Measurements from ENCODE around the gene RNF168.
A peak's percentile ranks its signal among the peaks of the same experiment; 100 is the strongest.
"Not testable (repeated sequence)": the region's sequence is repeated elsewhere in the genome, so short reads cannot be mapped to it uniquely, and the experiment has no call there.

RNF168 gene

DNA sequence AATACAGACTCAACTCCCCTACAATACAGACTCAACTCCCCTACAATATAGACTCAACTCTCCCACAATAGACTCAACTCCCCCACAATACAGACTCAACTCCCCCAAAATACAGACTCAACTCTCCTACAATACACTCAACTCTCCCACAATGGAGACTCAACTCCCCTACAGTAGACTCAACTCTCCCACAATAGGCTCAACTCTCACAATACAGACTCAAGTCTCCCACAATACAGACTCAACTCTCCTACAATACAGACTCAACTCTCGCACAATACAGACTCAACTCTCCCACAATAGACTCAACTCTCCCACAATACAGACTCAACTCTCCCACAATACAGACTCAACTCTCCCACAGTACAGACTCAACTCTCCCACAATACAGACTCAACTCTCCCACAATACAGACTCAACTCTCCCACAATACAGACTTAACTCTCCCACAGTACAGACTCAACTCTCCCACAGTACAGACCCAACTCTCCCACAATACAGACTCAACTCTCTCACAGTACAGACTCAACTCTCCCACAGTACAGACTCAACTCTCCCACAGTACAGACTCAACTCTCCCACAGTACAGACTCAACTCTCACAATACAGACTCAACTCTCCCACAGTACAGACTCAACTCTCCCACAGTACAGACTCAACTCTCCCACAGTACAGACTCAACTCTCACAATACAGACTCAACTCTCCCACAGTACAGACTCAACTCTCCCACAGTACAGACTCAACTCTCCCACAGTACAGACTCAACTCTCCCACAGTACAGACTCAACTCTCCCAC, 40.7 kb downstream of the RNF168 start:
- DNase-seq: not testable (repeated sequence)

DNA sequence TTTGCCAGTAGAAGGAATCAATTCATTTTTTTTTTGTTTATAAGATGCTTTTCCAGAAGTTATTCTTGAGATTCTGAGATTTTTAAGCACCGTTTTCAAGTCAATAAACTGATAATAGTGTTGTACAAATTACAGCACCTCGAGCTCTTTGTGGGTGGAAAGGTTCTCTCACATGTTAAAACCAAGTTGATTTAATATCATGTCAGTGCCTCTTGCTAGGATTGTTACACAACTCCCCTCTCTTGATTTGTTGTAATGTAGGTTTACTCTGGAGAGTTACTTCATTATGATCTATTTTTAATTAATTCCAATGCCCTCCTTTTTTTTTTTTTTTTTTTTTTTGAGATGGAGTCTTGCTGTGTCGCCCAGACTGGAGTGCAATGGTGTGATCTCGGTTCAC, 45.5 kb downstream of the RNF168 start:
- no peak for DNase-seq

DNA sequence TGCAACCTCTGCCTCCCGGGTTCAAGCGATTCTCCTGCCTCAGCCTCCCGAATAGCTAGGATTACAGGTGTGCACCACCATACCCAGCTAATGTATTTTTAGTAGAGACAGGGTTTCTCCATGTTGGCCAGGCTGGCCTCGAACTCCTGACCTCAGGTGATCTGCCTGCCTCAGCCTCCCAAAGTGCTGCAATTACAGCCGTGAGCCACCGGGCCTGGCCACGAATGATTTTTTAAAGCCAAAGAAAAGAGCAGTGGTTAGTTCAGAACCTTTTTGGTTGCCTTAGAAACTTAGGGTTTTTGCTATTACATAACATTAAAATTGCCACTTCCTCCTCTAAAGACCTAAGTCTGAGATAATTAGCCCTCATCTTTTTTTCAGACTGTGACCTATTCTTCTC, 46.1 kb downstream of the RNF168 start:
- not testable (repeated sequence) for DNase-seq

DNA sequence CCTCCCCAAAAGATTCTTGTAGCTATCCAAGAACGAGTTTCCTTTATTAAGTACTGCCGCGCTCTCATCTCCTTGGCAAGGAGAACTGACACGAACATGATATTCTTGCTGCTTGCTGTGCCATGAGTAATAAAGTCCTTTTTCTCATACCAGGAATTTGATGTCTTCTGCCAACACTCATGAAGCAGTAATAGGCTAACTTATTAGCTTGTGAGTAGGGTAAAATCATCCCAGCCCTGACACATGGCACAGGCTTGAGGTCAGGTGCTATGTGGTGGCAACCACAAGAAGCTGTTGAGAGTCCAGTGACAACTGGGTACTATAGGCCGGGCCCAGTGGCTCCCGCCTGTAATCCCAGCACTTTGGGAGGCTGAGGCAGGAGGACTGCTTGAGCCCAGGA, 48.6 kb downstream of the RNF168 start:
- DNase-seq: no peak

DNA sequence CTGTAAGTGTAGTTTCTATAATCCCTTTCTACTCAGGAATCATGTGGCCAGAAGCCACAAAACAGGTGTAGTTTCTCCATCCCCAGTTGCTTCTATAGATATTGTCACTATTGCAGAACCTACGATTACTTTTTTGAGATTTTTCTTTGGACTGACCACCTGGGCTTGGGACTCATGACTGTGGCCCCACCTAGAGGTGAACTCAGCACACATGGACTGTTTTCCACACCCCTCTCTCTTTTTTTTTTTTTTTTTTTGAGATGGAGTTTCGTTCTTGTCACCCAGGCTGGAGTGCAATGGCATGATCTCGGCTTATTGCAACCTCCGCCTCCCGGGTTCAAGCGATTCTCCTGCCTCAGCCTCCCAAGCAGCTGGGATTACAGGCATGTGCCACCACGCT, 58.2 kb downstream of the RNF168 start:
- not testable (repeated sequence) for DNase-seq

DNA sequence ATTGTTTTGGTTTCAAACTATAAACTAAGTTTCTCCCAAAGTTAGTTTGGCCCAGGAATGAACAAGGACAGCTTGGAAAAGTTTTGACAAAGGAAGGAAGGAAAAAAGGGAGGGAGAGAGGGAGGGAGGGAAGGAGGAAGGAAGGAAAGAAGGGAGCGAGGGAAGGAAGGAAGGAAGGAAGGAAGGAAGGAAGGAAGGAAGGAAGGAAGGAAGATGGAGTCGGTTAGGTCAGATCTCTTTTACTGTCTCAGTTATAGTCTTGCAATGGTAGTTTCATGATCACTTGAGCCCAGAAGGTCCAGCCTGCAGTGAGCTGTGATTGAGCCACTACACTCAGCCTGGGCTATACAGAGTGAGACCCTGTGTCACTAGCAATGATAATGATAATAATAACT, 59.1 kb downstream of the RNF168 start:
- no peak for DNase-seq

DNA sequence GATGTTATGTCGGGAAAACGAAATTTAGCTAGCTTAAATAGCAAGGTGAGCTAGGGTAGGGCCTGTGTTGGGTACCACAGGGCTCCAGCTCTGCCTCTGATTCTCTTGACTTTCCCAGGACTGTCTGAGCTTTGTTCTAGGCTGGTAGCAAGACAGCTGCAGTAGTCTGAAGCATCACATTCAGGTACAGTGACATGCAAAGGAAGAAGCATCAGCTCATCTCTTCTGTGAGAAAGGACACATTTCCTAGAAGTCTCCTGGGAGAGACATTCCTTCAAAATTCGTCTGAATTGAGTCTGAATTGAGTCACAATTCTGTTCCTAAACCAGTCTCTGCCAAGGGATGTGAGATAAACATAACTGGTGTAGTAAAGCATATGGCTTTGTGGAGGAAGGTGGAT, 62.9 kb downstream of the RNF168 start:
- DNase-seq: no peak

DNA sequence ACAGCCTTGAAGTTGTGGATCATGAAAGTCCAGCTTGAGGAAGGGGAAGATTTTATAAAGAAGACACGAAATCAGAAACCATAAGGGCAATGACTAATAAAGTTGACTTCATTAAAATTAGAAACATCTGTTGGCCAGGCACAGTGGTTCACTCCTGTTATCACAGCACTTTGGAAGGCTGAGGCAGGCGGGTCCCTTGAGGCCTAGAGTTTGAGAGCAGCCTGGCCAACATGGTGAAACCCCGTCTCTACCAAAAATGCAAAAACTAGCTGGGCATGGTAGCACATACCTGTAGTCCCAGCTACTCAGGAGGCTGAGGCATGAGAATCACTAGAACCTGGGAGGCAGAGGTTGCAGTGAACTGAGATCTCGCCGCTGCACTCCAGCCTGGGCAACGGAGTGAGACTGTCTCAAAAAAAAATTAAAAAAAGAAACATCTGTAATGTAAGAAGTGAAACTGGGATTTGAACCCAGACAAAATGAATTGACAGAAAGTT, 63.5 kb downstream of the RNF168 start:
- no peak for DNase-seq

DNA sequence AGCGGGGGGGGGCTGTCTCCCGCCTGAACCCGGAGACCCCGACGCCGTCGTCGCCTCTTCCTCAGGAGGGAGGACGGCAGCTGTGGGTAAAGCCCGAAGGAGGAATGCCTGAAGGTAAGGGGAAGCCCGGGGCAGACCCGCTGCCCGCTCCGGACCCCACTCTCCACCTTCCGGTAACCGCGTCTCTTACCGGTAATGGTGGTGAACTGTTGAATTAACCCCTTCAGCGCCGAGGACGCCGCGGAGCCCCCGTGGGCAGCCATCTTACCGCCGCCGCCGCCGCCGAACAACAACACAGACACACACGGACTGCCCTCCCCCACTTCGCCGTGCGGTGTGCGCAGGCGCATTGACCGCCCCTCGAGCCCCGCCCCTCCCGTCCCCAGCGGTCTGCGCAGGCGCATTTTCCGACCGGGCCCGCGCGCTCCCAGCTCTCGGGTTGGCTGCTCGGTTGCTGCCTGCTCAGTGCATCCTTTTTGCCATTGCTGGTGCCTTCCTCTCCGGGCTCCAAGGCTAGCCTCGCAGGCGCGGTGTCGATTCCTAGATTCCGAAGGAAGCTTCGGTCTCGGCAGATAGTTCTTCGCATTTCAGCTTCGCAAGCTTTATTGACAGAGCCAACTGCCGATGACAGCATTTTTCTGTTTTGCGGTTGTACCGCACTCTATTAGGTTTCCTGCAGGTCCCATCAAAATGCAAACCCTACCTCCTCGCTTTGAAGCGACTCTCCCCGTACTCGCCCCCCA, 71.3 kb downstream of the RNF168 start, which contains the start of gene UBXN7:
TSS of gene UBXN7 (minus strand) at position 291 of the 743 bp plus-strand sequence. CDS start at position 263, 28 bp downstream.
- peak; percentile 96 for DNase-seq

DNA sequence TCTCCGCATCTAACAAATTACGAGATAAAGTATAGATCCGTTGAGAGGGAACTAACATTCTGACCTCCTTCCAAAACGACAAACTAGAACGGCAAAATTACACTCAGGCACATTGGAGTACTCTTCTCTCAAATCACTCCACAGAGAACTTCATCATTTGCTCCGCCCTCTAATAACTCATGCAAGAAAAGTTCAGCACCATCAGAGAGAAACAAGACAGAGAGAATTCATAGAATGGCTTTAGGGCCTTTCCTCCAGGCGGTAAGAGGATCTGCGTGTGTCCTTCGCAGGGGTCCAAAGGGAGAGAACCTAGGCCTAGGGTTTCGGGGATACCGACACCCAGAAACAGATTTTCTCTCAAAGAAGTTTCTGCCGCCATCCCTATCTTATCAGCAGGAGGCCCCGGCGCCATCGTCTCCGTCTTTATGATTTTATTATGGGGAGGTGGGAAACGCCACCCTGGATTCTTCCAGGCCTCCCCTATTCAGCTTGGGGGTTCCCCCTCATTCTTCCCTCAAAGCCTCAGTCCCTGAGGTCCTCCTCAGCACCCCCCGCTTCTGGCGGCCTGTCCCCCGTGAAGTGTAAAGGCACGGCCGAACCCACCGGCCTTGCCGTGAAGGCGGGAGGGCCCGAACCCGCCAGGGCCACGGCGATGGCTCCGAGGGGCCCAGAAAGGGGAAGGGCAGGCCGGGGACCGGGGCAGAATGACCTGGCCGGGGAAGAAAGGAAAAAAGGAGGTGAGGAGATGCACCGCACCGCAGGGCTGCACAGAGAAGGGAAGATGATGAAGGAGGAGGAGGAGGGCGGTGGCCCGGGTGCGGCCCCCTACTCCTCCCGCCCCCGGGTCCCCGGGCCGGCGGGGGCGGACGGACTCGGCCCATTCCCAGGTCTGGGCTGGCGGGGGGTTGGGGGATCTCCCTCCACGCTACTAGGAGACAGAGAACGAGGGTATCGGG, 72.1 kb downstream of the RNF168 start:
- peak; percentile 65 for DNase-seq

DNA sequence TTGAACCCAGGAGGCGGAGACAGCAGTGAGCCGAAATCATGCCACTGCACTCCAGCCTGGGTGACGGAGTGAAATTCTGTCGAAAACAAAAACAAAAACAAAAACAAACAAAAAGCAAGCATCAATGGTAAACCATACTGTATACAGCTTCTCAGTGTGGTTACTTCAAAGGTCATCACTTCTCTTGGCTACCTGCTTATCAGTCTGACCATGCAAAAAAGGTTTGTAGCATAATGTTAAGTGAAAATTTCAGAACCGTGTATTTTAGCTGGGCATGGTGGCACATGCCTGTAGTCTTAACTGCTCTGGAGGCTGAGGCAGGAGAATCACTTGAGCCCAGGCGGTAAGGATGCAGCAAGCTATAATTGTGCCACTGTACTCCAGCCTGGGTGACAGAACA, 75.5 kb downstream of the RNF168 start:
- DNase-seq: no peak

DNA sequence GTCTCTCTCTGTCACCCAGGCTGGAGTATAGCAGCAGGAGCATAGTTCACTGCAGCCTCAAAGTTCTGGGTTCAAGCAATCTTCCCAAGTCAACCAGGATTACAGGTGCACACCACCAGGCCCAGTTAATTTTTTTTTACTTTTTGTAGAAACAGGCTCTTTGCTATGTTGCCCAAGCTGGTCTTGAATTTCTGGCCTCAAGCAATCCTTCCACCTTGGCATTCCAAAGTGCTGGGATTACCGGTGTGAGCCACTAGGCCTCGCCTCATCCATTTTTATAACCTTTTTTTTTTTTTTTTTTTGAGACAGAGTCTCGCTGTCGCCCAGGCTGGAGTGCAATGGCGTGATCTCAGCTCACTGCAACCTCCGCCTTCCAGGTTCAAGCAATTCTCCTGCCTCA, 79.1 kb downstream of the RNF168 start:
- DNase-seq: not testable (repeated sequence)

DNA sequence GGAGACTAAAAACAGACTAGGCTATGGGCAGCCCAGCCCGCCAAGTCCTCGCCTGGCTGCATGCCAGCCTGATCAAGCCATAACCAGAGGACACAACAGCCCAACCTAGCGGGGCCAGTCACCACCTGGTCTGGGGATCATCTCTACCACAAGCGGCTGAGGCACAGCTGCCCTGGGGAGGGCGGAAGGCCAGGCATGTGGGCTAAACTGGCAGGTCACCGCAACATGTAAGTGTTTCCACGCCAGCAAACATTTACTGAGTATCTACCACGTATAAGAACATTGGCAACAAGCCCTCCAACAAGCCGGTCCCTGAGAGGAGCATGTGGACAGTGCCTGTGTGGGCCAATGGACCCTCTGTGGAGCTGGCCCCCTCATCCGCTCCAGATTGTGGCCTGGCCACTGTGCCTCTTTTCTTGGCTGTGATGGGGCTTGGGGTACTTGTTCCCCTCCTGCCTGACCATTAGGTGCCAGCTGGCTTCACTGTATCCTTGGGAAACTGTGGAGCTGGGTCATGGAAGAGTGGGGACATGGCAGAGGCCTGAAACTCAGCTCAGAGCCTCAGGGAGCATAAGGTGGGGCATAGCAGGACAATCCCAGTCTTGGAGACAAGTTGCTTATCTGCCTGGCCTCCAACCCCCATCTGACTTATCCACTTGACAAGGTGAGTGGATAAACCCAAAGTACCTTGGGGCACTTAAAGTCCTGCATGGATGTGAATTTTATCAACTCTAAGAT, 80.4 kb downstream of the RNF168 start:
- no peak for DNase-seq

DNA sequence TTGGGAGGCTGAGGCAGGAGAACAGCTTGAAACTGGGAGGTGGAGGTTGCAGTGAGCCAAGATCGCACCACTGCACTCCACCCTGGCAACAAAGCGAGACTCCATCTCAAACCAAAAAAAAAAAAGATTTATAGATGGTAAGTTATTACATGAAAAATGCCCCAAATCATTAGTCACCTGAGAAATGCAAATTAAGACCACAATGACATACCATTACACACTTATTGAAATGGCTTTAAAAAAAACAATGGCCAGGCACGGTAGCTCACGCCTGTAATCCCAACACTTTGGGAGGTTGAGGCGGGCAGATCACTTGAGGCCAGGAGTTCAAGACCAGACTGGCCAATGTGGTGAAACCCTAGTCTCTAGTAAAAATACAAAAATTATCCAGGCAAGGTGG, 81.9 kb downstream of the RNF168 start:
- DNase-seq: not testable (repeated sequence)

DNA sequence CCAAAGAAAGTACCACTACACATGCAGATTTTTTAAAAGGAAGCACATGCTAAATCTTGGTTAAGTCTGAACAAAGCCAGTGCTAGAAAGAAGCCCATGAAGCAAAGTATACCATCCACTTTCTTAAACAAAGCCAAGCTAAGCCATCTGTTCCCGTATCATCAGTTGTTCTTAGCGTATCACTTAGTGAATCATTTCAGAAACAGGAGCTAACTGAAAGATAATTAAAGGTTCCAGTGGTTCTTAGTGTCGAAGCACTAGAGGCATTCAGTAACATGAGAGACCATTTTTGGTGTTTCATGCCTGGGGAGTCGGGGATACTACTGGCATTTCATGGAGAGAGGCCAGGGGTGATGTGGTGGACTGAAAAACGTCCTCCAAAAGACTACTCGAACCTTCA, 84.2 kb downstream of the RNF168 start:
- DNase-seq: no peak

Measured in DMS79 (cell line).